Measurements from ENCODE around the gene HSP90AB1. TPM values are rescaled to one million over a fixed set of nuclear protein-coding genes. Genes with fewer than 3 reads are reported as not detected.
A peak's percentile ranks its signal among the peaks of the same experiment; 100 is the strongest.

Gene HSP90AB1
- total RNA-seq, 1 experiment from 2014 or later = 1,986 TPM

DNA sequence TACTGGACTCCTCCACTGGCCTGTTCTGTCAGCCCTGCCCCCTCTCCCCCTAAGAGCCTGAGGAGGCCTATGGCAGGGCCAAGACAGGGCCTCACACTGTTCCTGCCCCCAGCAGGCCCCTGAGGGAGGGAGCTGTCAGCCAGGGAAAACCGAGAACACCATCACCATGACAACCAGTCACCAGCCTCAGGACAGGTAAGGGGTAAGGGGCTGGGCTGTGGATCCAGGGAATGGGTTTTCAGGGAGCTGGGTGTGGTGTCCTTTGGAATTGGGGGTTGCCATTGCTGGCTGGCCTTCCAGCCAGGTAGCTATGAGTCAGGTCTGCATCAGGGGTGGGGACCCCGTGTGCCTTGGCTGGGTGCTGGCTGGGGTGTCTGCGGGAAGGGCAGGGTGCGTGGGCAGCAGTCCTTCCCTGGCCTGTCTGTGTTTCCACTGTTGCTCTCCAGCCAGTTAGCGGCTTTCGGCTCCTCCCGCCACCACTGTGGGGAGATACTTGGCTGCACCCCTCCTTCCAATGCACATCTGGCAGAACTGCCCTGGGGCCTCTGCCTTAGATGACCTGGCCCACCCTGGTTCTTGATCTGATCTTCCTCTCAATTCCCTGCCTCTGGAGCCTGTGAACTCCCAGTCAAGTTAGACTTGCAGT is 19.6 kb upstream of the HSP90AB1 start:
- no peak overlapping the region for H3K4ac ChIP-seq (ENCODE audit: low read depth, low read length)
- WGBS (ENCODE audit: extremely low coverage, insufficient read length, low lambda C conversion rate) = no CpG with 5 or more reads among the region's 7 CpGs
- no peak overlapping the region for H3K56ac ChIP-seq (ENCODE audit: insufficient read length, low read depth, low read length)
- H3K27ac ChIP-seq (ENCODE audit: insufficient read length, low read depth, low read length) = no peak overlapping the region
- no peak overlapping the region for H3T11ph ChIP-seq (ENCODE audit: low read length)
- H2BK20ac ChIP-seq (ENCODE audit: low read depth, low read length, poor library complexity, severe bottlenecking) = no peak overlapping the region
- peaks cover 17% of the 10 kb centered on the region; the same call in 1 of the 2 replicates for H3K79me2 ChIP-seq (ENCODE audit: insufficient read depth, low read length)
- H2AK5ac ChIP-seq (ENCODE audit: insufficient read length, low read length) = no peak overlapping the region
- Mint-ChIP-seq H3K27ac (peak overlapping the region in 2 of 3 experiments; percentile 46 to 51; a peak in 2 of 7 replicates), H3K36me3 (ENCODE audit: insufficient read depth in 1 of 3, low read depth in 3 of 3) (peaks cover 40 to 49% (median 41%) of the 10 kb centered on the region in 3 experiments), H3K4me1 (peaks cover 35 to 45% of the 10 kb centered on the region in 2 experiments), H3K4me3 (no peak overlapping the region), H3K27me3 (ENCODE audit: low read depth) (peaks cover 1% of the 10 kb centered on the region; the same call in 1 of the 2 replicates), H3K9me3 (no peaks in the 10 kb centered on the region; a peak in 1 of 5 replicates)
- no peak overlapping the region for H3K9ac ChIP-seq (ENCODE audit: extremely low read depth, insufficient read length, low read length)
- H4K5ac ChIP-seq (ENCODE audit: insufficient read length, low read depth, low read length) = no peak overlapping the region
- H4K91ac ChIP-seq (ENCODE audit: insufficient read length, low read depth, low read length) = no peak overlapping the region
- H3K23me2 ChIP-seq (ENCODE audit: insufficient read length, low read depth, low read length, poor library complexity, severe bottlenecking) = peaks cover 14% of the 10 kb centered on the region
- H3K14ac ChIP-seq (ENCODE audit: insufficient read depth, low read length) = no peak overlapping the region; the same call in 1 of the 2 replicates
- no peak overlapping the region for H2BK5ac ChIP-seq (ENCODE audit: insufficient read length, low read length)
- DNase-seq = no peak
- H3K79me1 ChIP-seq (ENCODE audit: insufficient read depth, low read depth, low read length, poor library complexity, severe bottlenecking) = peaks cover 17% of the 10 kb centered on the region
- no peak overlapping the region for H2BK12ac ChIP-seq (ENCODE audit: insufficient read length, low read depth, low read length)
- H3K4me1 ChIP-seq (ENCODE audit: insufficient read depth, low read length) = peaks cover 11% of the 10 kb centered on the region; the same call in 1 of the 2 replicates
- H2AFZ ChIP-seq (ENCODE audit: low read length) = no peak overlapping the region
- H3K23ac ChIP-seq (ENCODE audit: insufficient read length, low read depth, low read length) = no peak overlapping the region
- H3K18ac ChIP-seq (ENCODE audit: insufficient read length, low read depth, low read length) = no peak overlapping the region
- H2BK120ac ChIP-seq (ENCODE audit: low read depth, low read length, poor library complexity, severe bottlenecking) = no peak overlapping the region
- TF ChIP-seq, protein P1, sequence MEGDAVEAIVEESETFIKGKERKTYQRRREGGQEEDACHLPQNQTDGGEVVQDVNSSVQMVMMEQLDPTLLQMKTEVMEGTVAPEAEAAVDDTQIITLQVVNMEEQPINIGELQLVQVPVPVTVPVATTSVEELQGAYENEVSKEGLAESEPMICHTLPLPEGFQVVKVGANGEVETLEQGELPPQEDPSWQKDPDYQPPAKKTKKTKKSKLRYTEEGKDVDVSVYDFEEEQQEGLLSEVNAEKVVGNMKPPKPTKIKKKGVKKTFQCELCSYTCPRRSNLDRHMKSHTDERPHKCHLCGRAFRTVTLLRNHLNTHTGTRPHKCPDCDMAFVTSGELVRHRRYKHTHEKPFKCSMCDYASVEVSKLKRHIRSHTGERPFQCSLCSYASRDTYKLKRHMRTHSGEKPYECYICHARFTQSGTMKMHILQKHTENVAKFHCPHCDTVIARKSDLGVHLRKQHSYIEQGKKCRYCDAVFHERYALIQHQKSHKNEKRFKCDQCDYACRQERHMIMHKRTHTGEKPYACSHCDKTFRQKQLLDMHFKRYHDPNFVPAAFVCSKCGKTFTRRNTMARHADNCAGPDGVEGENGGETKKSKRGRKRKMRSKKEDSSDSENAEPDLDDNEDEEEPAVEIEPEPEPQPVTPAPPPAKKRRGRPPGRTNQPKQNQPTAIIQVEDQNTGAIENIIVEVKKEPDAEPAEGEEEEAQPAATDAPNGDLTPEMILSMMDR (conservative IDR thresholded peaks at IDR 0.05) = no peak
- H3K27me3 ChIP-seq (ENCODE audit: insufficient read depth, low read length) = no peaks in the 10 kb centered on the region
- H3K9me3 ChIP-seq (ENCODE audit: control insufficient read depth, low read depth, low read length) = no peaks in the 10 kb centered on the region
- H4K20me1 ChIP-seq (ENCODE audit: control insufficient read depth, insufficient read depth, insufficient read length) = peaks cover 2% of the 10 kb centered on the region
- H3K4me2 ChIP-seq (ENCODE audit: insufficient read depth, insufficient read length, low read length) = no peak overlapping the region
- no peak overlapping the region for H4K8ac ChIP-seq (replicated peaks; ENCODE audit: insufficient read length, low read depth, low read length)
- no peak overlapping the region for H2BK15ac ChIP-seq (ENCODE audit: low read depth, low read length)
